IPS-15b (cell line): Measurements from ENCODE around the gene CRABP2.

Source experiments
- H3K27me3 ChIP-seq: one replicate; pipeline ENCODE4 v1.6.1; 2013; ENCODE audit warnings: low read length; ENCODE audit not compliant: control insufficient read depth, insufficient read depth
- H3K36me3 ChIP-seq: one replicate; pipeline ENCODE4 v1.6.1; 2013; ENCODE audit warnings: low read length; ENCODE audit not compliant: control insufficient read depth, insufficient read depth
- H3K4me1 ChIP-seq: one replicate; pipeline ENCODE4 v1.6.1; 2013; ENCODE audit warnings: mild to moderate bottlenecking, low read length; ENCODE audit not compliant: control insufficient read depth, insufficient read depth
- H3K4me3 ChIP-seq: one replicate; pipeline ENCODE4 v1.5.1; 2013; ENCODE audit warnings: low read depth, low read length
- H3K9ac ChIP-seq: one replicate; pipeline ENCODE4 v1.6.1; 2013; ENCODE audit warnings: low read depth, mild to moderate bottlenecking, low read length
- H3K9me3 ChIP-seq: one replicate; pipeline ENCODE4 v1.6.1; 2013; ENCODE audit warnings: mild to moderate bottlenecking, low read length; ENCODE audit not compliant: control insufficient read depth, insufficient read depth

Gene CRABP2

GRCh38 chr1:156677616-156678596, 27.5 kb downstream of the CRABP2 start:
- Histone ChIP-seq H3K4me3 (peak overlapping the region; percentile 78), H3K36me3 (peaks cover 15% of the 10 kb centered on the region), H3K9me3 (no peaks in the 10 kb centered on the region), H3K4me1 (peaks cover 23% of the 10 kb centered on the region), H3K27me3 (peaks cover 7% of the 10 kb centered on the region), H3K9ac (no peak overlapping the region)

- H3K36me3 ChIP-seq = peaks cover 20% of the 10 kb centered on the region
- peak within 1 kb of the TSS; percentile 76 for H3K9ac ChIP-seq
- no peaks in the 10 kb centered on the region for H3K9me3 ChIP-seq
- H3K4me1 ChIP-seq = peaks cover 24% of the 10 kb centered on the region
- H3K4me3 ChIP-seq = peak within 1 kb of the TSS; percentile 78
- H3K27me3 ChIP-seq = peaks cover 7% of the 10 kb centered on the region
Observed at GRCh38 chr1:156676820-156677615, 28.4 kb downstream of the CRABP2 start, which contains the start of gene NES. Gene NES (minus strand): TSS chr1:156677407. CDS start chr1:156677264, 143 bp downstream.

- Histone ChIP-seq H3K27me3 (peaks cover 7% of the 10 kb centered on the region), H3K4me3 (peak overlapping the region; percentile 78), H3K4me1 (peaks cover 21% of the 10 kb centered on the region), H3K9ac (peak overlapping the region; percentile 76), H3K9me3 (no peaks in the 10 kb centered on the region), H3K36me3 (peaks cover 26% of the 10 kb centered on the region)
Observed at GRCh38 chr1:156676114-156676819, 29.1 kb downstream of the CRABP2 start.

- H3K27me3 ChIP-seq = peaks cover 7% of the 10 kb centered on the region
- H3K36me3 ChIP-seq = peaks cover 31% of the 10 kb centered on the region
- H3K4me3 ChIP-seq = peak overlapping the region; percentile 78
- H3K9me3 ChIP-seq = no peaks in the 10 kb centered on the region
- peak overlapping the region; percentile 76 for H3K9ac ChIP-seq
- H3K4me1 ChIP-seq = peaks cover 24% of the 10 kb centered on the region
Observed at GRCh38 chr1:156675210-156676113, 29.9 kb downstream of the CRABP2 start.

- H3K9me3 ChIP-seq = no peaks in the 10 kb centered on the region
- H3K27me3 ChIP-seq = peaks cover 4% of the 10 kb centered on the region
- H3K4me1 ChIP-seq = peaks cover 30% of the 10 kb centered on the region
- peak overlapping the region; percentile 61 for H3K9ac ChIP-seq
- peak overlapping the region; percentile 78 for H3K4me3 ChIP-seq
- H3K36me3 ChIP-seq = peaks cover 33% of the 10 kb centered on the region
Observed at GRCh38 chr1:156673387-156674121, 31.8 kb downstream of the CRABP2 start.

- Histone ChIP-seq H3K9me3 (no peaks in the 10 kb centered on the region), H3K9ac (no peak overlapping the region), H3K27me3 (no peaks in the 10 kb centered on the region), H3K4me3 (no peak overlapping the region), H3K36me3 (peaks cover 33% of the 10 kb centered on the region), H3K4me1 (peaks cover 34% of the 10 kb centered on the region)
Observed at GRCh38 chr1:156671804-156672203, 33.6 kb downstream of the CRABP2 start.

GRCh38 chr1:156670791-156671190, 34.6 kb downstream of the CRABP2 start:
- Histone ChIP-seq H3K4me3 (no peak overlapping the region), H3K36me3 (peaks cover 33% of the 10 kb centered on the region), H3K27me3 (no peaks in the 10 kb centered on the region), H3K9ac (no peak overlapping the region), H3K9me3 (no peaks in the 10 kb centered on the region), H3K4me1 (peaks cover 34% of the 10 kb centered on the region)

GRCh38 chr1:156670359-156670758, 35.0 kb downstream of the CRABP2 start:
- peaks cover 33% of the 10 kb centered on the region for H3K36me3 ChIP-seq
- H3K9me3 ChIP-seq = no peaks in the 10 kb centered on the region
- H3K4me3 ChIP-seq = no peak overlapping the region
- H3K4me1 ChIP-seq = peaks cover 36% of the 10 kb centered on the region
- H3K27me3 ChIP-seq = no peaks in the 10 kb centered on the region
- H3K9ac ChIP-seq = no peak overlapping the region

GRCh38 chr1:156669794-156670193, 35.6 kb downstream of the CRABP2 start:
- no peak overlapping the region for H3K4me3 ChIP-seq
- no peak overlapping the region for H3K9ac ChIP-seq
- H3K4me1 ChIP-seq = peaks cover 39% of the 10 kb centered on the region
- H3K9me3 ChIP-seq = no peaks in the 10 kb centered on the region
- no peaks in the 10 kb centered on the region for H3K27me3 ChIP-seq
- H3K36me3 ChIP-seq = peaks cover 27% of the 10 kb centered on the region
